ENCODE data around the gene MAPT. TPM values are rescaled to one million over a fixed set of nuclear protein-coding genes. Genes with fewer than 3 reads are reported as not detected.

The MAPT gene
- total and polyA plus RNA-seq, 2 of the 4 experiments (the other 2 are of a cell fraction): 0.18 to 0.19 TPM

DNA sequence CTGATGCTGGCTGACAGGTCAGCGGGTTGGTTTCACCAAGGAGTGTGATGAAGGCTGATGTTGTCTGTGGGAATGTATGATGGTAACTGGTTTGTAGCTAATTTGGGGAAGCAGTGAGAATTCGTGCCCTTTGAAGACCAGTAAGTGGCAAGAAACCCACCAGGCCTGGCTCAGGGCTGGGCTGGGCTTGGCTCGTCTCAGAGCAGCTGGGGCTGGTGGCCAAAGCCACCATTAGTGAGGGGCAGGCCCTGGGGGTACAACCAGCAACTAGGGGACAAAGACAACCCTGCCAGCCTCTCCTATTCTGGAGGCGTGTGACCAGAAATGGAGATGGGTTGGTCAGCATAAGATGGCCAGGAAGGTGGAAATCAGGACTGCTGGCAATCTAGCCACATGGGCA, 91.7 kb downstream of the MAPT start:
- Histone ChIP-seq H4K5ac (ENCODE audit: low read depth, low read length) (no peak overlapping the region), H2BK15ac (ENCODE audit: low read depth, low read length) (no peak overlapping the region), H2AK5ac (ENCODE audit: low read depth, low read length) (no peak overlapping the region), H3K4ac (ENCODE audit: low read depth, low read length) (no peak overlapping the region), H2BK120ac (ENCODE audit: low read depth, low read length) (no peak overlapping the region), H2AFZ (replicated peaks; ENCODE audit: low read length, poor library complexity) (no peak overlapping the region), H3K14ac (replicated peaks; ENCODE audit: low read depth, low read length) (no peak overlapping the region), H3K4me1 (ENCODE audit: control insufficient read depth, insufficient read depth, low read length) (no peaks in the 10 kb centered on the region), H3K9me3 (ENCODE audit: control insufficient read depth, insufficient read depth, low read length) (peaks cover 2% of the 10 kb centered on the region; the same call in 1 of the 2 replicates), H3K27me3 (ENCODE audit: control insufficient read depth, insufficient read depth, low read length) (peaks cover 55% of the 10 kb centered on the region), H3K23ac (ENCODE audit: low read depth, low read length) (no peak overlapping the region), H4K91ac (ENCODE audit: insufficient read depth, low read depth, low read length) (no peak overlapping the region), H2AK9ac (replicated peaks; ENCODE audit: low read depth, low read length, poor library complexity) (no peak overlapping the region), H3K4me2 (ENCODE audit: low read depth, low read length) (no peak overlapping the region), H3K27ac (ENCODE audit: insufficient read depth, low read length) (no peak overlapping the region), H3K36me3 (ENCODE audit: control insufficient read depth, insufficient read depth, low read length) (no peaks in the 10 kb centered on the region), H4K20me1 (ENCODE audit: insufficient read depth, low read length) (no peaks in the 10 kb centered on the region; the same call in 1 of the 2 replicates), H3K79me1 (ENCODE audit: low read depth in 1 of 2, low read length in 2 of 2) (no peaks in the 10 kb centered on the region), H4K8ac (ENCODE audit: low read depth in 2 of 2, low read length in 2 of 2) (no peak overlapping the region), H2BK20ac (ENCODE audit: low read depth, low read length) (no peak overlapping the region), H3K18ac (ENCODE audit: low read depth, low read length) (no peak overlapping the region), H2BK5ac (ENCODE audit: low read depth, low read length, poor library complexity, severe bottlenecking) (no peak overlapping the region), H3K9me1 (ENCODE audit: insufficient read depth, low read length) (peaks cover 3% of the 10 kb centered on the region; the same call in 1 of the 2 replicates), H3K56ac (ENCODE audit: extremely low read depth, insufficient read depth, low read length) (no peak overlapping the region), H3K4me3 (ENCODE audit: insufficient read depth, low read depth, low read length) (no peak overlapping the region), H3K9ac (ENCODE audit: low read depth, low read length) (no peak overlapping the region)
- dilution Hi-C loops (cut with HindIII; ENCODE audit: low sequenced_read_pairs, unreplicated experiment) (no loop called here), intact Hi-C loops (cut with micrococcal nuclease) (no loop called here), in situ Hi-C loops (cut with MboI; ENCODE audit: low sequenced_read_pairs) (no loop called here)
- CTCF ChIA-PET: no interaction called here
- ATAC-seq (ENCODE audit: low read depth) (no peak), DNase-seq (no peak)
- TF ChIP-seq RCOR1 (IDR thresholded peaks at IDR 0.05; ENCODE audit: insufficient replicate concordance, low read length) (no peak), POLR2A (IDR thresholded peaks at IDR 0.05; ENCODE audit: low read depth, low read length) (no peak), RFX5 (IDR thresholded peaks at IDR 0.05; ENCODE audit: low read depth, low read length) (no peak), MXI1 (IDR thresholded peaks at IDR 0.05; ENCODE audit: borderline replicate concordance, low read depth, low read length) (no peak), CEBPB (IDR thresholded peaks at IDR 0.05; ENCODE audit: low read depth, low read length) (no peak), BHLHE40 (IDR thresholded peaks at IDR 0.05; ENCODE audit: low read depth, low read length) (no peak), RAD21 (IDR thresholded peaks at IDR 0.05; ENCODE audit: low read length) (no peak), NFE2L2 (IDR thresholded peaks at IDR 0.05; ENCODE audit: low read depth, low read length) (no peak), CHD1 (IDR thresholded peaks at IDR 0.05; ENCODE audit: low read depth, low read length) (no peak), SMC3 (IDR thresholded peaks at IDR 0.05; ENCODE audit: low read depth, low read length) (no peak), MAFK (IDR thresholded peaks at IDR 0.05; ENCODE audit: low read depth, low read length) (no peak)
- TF ChIP-seq, protein P1, sequence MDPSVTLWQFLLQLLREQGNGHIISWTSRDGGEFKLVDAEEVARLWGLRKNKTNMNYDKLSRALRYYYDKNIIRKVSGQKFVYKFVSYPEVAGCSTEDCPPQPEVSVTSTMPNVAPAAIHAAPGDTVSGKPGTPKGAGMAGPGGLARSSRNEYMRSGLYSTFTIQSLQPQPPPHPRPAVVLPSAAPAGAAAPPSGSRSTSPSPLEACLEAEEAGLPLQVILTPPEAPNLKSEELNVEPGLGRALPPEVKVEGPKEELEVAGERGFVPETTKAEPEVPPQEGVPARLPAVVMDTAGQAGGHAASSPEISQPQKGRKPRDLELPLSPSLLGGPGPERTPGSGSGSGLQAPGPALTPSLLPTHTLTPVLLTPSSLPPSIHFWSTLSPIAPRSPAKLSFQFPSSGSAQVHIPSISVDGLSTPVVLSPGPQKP (IDR thresholded peaks at IDR 0.05; ENCODE audit: borderline replicate concordance, low read depth, low read length): no peak
- TF ChIP-seq, protein P2, sequence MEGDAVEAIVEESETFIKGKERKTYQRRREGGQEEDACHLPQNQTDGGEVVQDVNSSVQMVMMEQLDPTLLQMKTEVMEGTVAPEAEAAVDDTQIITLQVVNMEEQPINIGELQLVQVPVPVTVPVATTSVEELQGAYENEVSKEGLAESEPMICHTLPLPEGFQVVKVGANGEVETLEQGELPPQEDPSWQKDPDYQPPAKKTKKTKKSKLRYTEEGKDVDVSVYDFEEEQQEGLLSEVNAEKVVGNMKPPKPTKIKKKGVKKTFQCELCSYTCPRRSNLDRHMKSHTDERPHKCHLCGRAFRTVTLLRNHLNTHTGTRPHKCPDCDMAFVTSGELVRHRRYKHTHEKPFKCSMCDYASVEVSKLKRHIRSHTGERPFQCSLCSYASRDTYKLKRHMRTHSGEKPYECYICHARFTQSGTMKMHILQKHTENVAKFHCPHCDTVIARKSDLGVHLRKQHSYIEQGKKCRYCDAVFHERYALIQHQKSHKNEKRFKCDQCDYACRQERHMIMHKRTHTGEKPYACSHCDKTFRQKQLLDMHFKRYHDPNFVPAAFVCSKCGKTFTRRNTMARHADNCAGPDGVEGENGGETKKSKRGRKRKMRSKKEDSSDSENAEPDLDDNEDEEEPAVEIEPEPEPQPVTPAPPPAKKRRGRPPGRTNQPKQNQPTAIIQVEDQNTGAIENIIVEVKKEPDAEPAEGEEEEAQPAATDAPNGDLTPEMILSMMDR (conservative IDR thresholded peaks at IDR 0.05; ENCODE audit: low read depth, low read length): no peak
- 100% methylated on average over 1 of the region's 4 CpGs; no CpG with 5 or more reads in 1 of the 2 experiments for WGBS, 2 experiments (ENCODE audit: extremely low coverage in 2 of 2, insufficient read length in 1 of 2)
- POLR2A ChIA-PET (ENCODE audit: unreplicated experiment): no interaction called here
- BruUV-seq (replicated peaks): no TSS peak

Data from IMR-90 (cell line).